ENCODE measurements around the gene WDR93.
"Not testable (repeated sequence)": the region's sequence is repeated elsewhere in the genome, so short reads cannot be mapped to it uniquely, and the experiment has no call there.

WDR93 gene

GRCh38 chr15:89681146-89681545 lies 9.5 kb upstream of the WDR93 start:
- no peak for DNase-seq

GRCh38 chr15:89685995-89686394 lies 4.6 kb upstream of the WDR93 start:
- DNase-seq: no peak

GRCh38 chr15:89686522-89686921 lies 4.1 kb upstream of the WDR93 start:
- DNase-seq: no peak

GRCh38 chr15:89689930-89690275 lies 708 bp upstream of the WDR93 start:
- DNase-seq: not testable (repeated sequence)

GRCh38 chr15:89693091-89693490 lies 2.5 kb downstream of the WDR93 start:
- DNase-seq: no peak

- no peak for DNase-seq
These were observed 3.1 kb downstream of the WDR93 start for GRCh38 chr15:89693696-89694095.

GRCh38 chr15:89695198-89695597 lies 4.6 kb downstream of the WDR93 start:
- DNase-seq: no peak

- no peak for DNase-seq
These were observed 13.8 kb downstream of the WDR93 start for GRCh38 chr15:89704411-89704810.

- DNase-seq: no peak
These were observed 17.0 kb downstream of the WDR93 start for GRCh38 chr15:89707577-89707976.

- DNase-seq: no peak
These were observed 24.2 kb downstream of the WDR93 start for GRCh38 chr15:89714775-89715174.

- no peak for DNase-seq
These were observed 32.4 kb downstream of the WDR93 start for GRCh38 chr15:89723031-89723430.

GRCh38 chr15:89724621-89725020 lies 34.0 kb downstream of the WDR93 start:
- no peak for DNase-seq

- no peak for DNase-seq
These were observed 34.5 kb downstream of the WDR93 start for GRCh38 chr15:89725064-89725463.

GRCh38 chr15:89728254-89728653 lies 37.6 kb downstream of the WDR93 start:
- no peak for DNase-seq

GRCh38 chr15:89731275-89731674 lies 40.7 kb downstream of the WDR93 start:
- no peak for DNase-seq

GRCh38 chr15:89732451-89733172 lies 42.0 kb downstream of the WDR93 start:
- no peak for DNase-seq

GRCh38 chr15:89735773-89736172 lies 45.2 kb downstream of the WDR93 start:
- DNase-seq: no peak

- peak in 27 of 56 donors; percentile 6 to 68 (median 18) for DNase-seq
These were observed 49.5 kb downstream of the WDR93 start for GRCh38 chr15:89740137-89740536.

GRCh38 chr15:89743011-89743410 lies 52.4 kb downstream of the WDR93 start:
- DNase-seq: no peak

GRCh38 chr15:89743594-89743993 lies 53.0 kb downstream of the WDR93 start:
- no peak for DNase-seq

- DNase-seq: no peak
These were observed 54.5 kb downstream of the WDR93 start for GRCh38 chr15:89745131-89745530.

- DNase-seq: no peak
These were observed 55.2 kb downstream of the WDR93 start for GRCh38 chr15:89745768-89746167.

GRCh38 chr15:89746386-89746780 lies 55.8 kb downstream of the WDR93 start:
- DNase-seq: peak in 1 of 56 donors; percentile 15

Measured in amygdala (tissue), 56 donors.